K562 (cell line): Measurements from ENCODE around the gene LEPROT. TPM values are rescaled to one million over a fixed set of nuclear protein-coding genes. Genes with fewer than 3 reads are reported as not detected.

Experiments used
- CEBPG ChIP-seq, 3 experiments: fragments of 200-800 bp in 1 of 3; sonication (Bioruptor generic) in 1 of 3; sonication (generic) in 1 of 3; formaldehyde crosslinking in 1 of 3; IDR thresholded peaks in 2 of 3; conservative IDR thresholded peaks in 1 of 3; 2 replicates each; pipeline versions ENCODE4 v1.6.1 to v1.8.0; 2016 to 2022; ENCODE audit warnings: missing compliant biosample characterization in 2 of 3, missing genetic modification characterization in 2 of 3, mild to moderate bottlenecking in 1 of 3, missing genetic modification reagents in 1 of 3
- CHD2 ChIP-seq: IDR thresholded peaks from 2 replicates; pipeline ENCODE4 v1.6.1; 2011; ENCODE audit warnings: low read depth, low read length
- MECOM ChIP-seq: fragments of 250-450 bp; sonication (Bioruptor Pico); IDR thresholded peaks from 2 replicates; pipeline ENCODE4 v1.8.0; 2022; ENCODE audit warnings: inconsistent platforms
- MNT ChIP-seq, 2 experiments: fragments of 450-650 bp; conservative IDR thresholded peaks; 2 replicates each; pipeline ENCODE4 v1.6.1; 2017; ENCODE audit warnings: mild to moderate bottlenecking in 2 of 2, moderate library complexity in 2 of 2
- MTA3 ChIP-seq: fragments of 450-650 bp; formaldehyde crosslinking; IDR thresholded peaks from 2 replicates; pipeline ENCODE4 v1.6.1; 2017; ENCODE audit warnings: mild to moderate bottlenecking, borderline replicate concordance
- NFIX ChIP-seq: fragments of 250-450 bp; sonication (Bioruptor Pico); IDR thresholded peaks from 2 replicates; pipeline ENCODE4 v1.4.0; 2020; ENCODE audit warnings: low read depth, mild to moderate bottlenecking, moderate library complexity
- PBX2 ChIP-seq, 2 experiments: IDR thresholded peaks in 1 of 2; conservative IDR thresholded peaks in 1 of 2; 2 replicates each; pipeline ENCODE4 v1.6.1; 2016; ENCODE audit warnings: low read depth in 2 of 2, mild to moderate bottlenecking in 1 of 2, missing compliant biosample characterization in 1 of 2, missing genetic modification characterization in 1 of 2, moderate library complexity in 1 of 2
- PTRF ChIP-seq: fragments of 450-650 bp; IDR thresholded peaks from 2 replicates; pipeline ENCODE4 v1.6.1; 2016; ENCODE audit warnings: mild to moderate bottlenecking, missing genetic modification characterization, missing compliant biosample characterization
- RHOXF2B ChIP-seq: fragments of 250-450 bp; sonication (Bioruptor Pico); conservative IDR thresholded peaks from 2 replicates; pipeline ENCODE4 v1.5.1; 2021
- SP2 ChIP-seq: IDR thresholded peaks from 2 replicates; pipeline ENCODE4 v1.6.1; 2011; ENCODE audit warnings: mild to moderate bottlenecking, low read depth, low read length, moderate library complexity; ENCODE audit not compliant: poor library complexity, severe bottlenecking; ENCODE audit errors: extremely low read depth
- STAT5B ChIP-seq: fragments of 250-450 bp; sonication (Bioruptor Pico); IDR thresholded peaks from 2 replicates; pipeline ENCODE4 v1.8.0; 2021; ENCODE audit warnings: mild to moderate bottlenecking, inconsistent platforms
- TEAD1 ChIP-seq, 2 experiments: fragments of 450-650 bp in 1 of 2; sonication (generic) in 1 of 2; formaldehyde crosslinking; IDR thresholded peaks; 2 replicates each; pipeline versions ENCODE4 v1.4.0 to v1.8.0; 2020 to 2022; ENCODE audit warnings: mild to moderate bottlenecking in 2 of 2, missing genetic modification reagents in 1 of 2
- U2AF1 ChIP-seq: fragments of 200-400 bp; formaldehyde crosslinking; optimal IDR thresholded peaks from 2 replicates; pipeline ENCODE3; 2017; ENCODE audit warnings: mild to moderate bottlenecking, low read depth, low read length, moderate library complexity
- U2AF2 ChIP-seq: fragments of 200-400 bp; formaldehyde crosslinking; optimal IDR thresholded peaks from 2 replicates; pipeline ENCODE3; 2017; ENCODE audit warnings: low read depth, mild to moderate bottlenecking, low read length
- USF2 ChIP-seq: sonication (generic); formaldehyde crosslinking; IDR thresholded peaks from 2 replicates; pipeline ENCODE4 v1.5.0; 2020; ENCODE audit warnings: missing genetic modification reagents
- polyA plus RNA-seq, 8 experiments: library from polyadenylated mRNA; depleted of rRNA in 4 of 8; stranded (reverse) in 5 of 8; unstranded in 3 of 8; fragments of >200 nt; fragmentation: Nextera tagmentation in 2 of 8; fragmentation: Illumina TruSeq in 1 of 8; extraction: Ambion mirVana in 2 of 8; extraction: Trizol in 1 of 8; gene quantifications; 2 replicates each; pipeline versions ENCODE4 v1.2.1 to v1.2.3, GENCODE V29; 2011 to 2014; ENCODE audit warnings: inconsistent platforms in 1 of 8, missing spikeins in 1 of 8
- total RNA-seq, 7 experiments: library from RNA; depleted of rRNA in 6 of 7; stranded (reverse); fragments of >200 nt in 6 of 7; fragmentation: Illumina TruSeq in 2 of 7; extraction: Trizol in 2 of 7; gene quantifications; 2 replicates each; pipeline versions ENCODE4 v1.2.1 to v1.2.3, GENCODE V29; 2011 to 2021; ENCODE audit warnings: low replicate concordance in 1 of 7
- TF ChIP-seq, protein P1 (sequence below): fragments of 250-450 bp; sonication (Bioruptor Pico); IDR thresholded peaks from 2 replicates; pipeline ENCODE4 v1.4.0; 2020

Gene LEPROT
- total and polyA plus RNA-seq, 9 of the 15 experiments (the other 6 are each of a cell fraction or from before 2014, with no cell fraction given), result 28.1 to 97.5 (median 45.8) TPM

GRCh38 chr1:65469889-65470340 lies 49.4 kb downstream of the LEPROT start (continued):
- TF ChIP-seq MNT (conservative IDR thresholded peaks at IDR 0.05) (no peak; a peak in 1 of 4 replicates), STAT5B (no peak), RHOXF2B (CRISPR knock-in tag) (no peak), NFIX (CRISPR knock-in tag) (peak; percentile 10; the same call in 1 of the 2 replicates), U2AF2 (no peak), PTRF (tag) (0 out of 2 replicates have a peak, but pooled peaks have one; percentile 44), USF2 (CRISPR knock-in tag) (no peak), PBX2 (CRISPR knock-in tag; IDR thresholded peaks at IDR 0.05; ENCODE audit: low read depth) (no peak), PBX2 (tag; conservative IDR thresholded peaks at IDR 0.05; ENCODE audit: low read depth) (0 out of 2 replicates have a peak, but pooled peaks have one; percentile 5), SP2 (no peak), U2AF1 (no peak), MTA3 (no peak), CEBPG (CRISPR knock-in tag; IDR thresholded peaks at IDR 0.05) (no peak), CEBPG (tag; conservative IDR thresholded peaks at IDR 0.05 in 1 of 2, IDR thresholded peaks at IDR 0.05 in 1 of 2) (no peak), CHD2 (no peak), TEAD1 (CRISPR knock-in tag; IDR thresholded peaks at IDR 0.05) (no peak), MECOM (CRISPR knock-in tag) (no peak)
- TF ChIP-seq, protein P1, sequence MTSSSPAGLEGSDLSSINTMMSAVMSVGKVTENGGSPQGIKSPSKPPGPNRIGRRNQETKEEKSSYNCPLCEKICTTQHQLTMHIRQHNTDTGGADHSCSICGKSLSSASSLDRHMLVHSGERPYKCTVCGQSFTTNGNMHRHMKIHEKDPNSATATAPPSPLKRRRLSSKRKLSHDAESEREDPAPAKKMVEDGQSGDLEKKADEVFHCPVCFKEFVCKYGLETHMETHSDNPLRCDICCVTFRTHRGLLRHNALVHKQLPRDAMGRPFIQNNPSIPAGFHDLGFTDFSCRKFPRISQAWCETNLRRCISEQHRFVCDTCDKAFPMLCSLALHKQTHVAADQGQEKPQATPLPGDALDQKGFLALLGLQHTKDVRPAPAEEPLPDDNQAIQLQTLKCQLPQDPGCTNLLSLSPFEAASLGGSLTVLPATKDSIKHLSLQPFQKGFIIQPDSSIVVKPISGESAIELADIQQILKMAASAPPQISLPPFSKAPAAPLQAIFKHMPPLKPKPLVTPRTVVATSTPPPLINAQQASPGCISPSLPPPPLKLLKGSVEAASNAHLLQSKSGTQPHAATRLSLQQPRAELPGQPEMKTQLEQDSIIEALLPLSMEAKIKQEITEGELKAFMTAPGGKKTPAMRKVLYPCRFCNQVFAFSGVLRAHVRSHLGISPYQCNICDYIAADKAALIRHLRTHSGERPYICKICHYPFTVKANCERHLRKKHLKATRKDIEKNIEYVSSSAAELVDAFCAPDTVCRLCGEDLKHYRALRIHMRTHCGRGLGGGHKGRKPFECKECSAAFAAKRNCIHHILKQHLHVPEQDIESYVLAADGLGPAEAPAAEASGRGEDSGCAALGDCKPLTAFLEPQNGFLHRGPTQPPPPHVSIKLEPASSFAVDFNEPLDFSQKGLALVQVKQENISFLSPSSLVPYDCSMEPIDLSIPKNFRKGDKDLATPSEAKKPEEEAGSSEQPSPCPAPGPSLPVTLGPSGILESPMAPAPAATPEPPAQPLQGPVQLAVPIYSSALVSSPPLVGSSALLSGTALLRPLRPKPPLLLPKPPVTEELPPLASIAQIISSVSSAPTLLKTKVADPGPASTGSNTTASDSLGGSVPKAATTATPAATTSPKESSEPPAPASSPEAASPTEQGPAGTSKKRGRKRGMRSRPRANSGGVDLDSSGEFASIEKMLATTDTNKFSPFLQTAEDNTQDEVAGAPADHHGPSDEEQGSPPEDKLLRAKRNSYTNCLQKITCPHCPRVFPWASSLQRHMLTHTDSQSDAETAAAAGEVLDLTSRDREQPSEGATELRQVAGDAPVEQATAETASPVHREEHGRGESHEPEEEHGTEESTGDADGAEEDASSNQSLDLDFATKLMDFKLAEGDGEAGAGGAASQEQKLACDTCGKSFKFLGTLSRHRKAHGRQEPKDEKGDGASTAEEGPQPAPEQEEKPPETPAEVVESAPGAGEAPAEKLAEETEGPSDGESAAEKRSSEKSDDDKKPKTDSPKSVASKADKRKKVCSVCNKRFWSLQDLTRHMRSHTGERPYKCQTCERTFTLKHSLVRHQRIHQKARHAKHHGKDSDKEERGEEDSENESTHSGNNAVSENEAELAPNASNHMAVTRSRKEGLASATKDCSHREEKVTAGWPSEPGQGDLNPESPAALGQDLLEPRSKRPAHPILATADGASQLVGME (CRISPR knock-in tag), result no peak
